Measurements from ENCODE around the gene ACTMAP. TPM values are rescaled to one million over a fixed set of nuclear protein-coding genes. Genes with fewer than 3 reads are reported as not detected.
"Not testable (repeated sequence)": the region's sequence is repeated elsewhere in the genome, so short reads cannot be mapped to it uniquely, and the experiment has no call there.

Gene ACTMAP
- polyA plus RNA-seq, 1 donor: 12.7 TPM

GRCh38 chr19:40776364-40776763 is 26.1 kb upstream of the ACTMAP start:
- no peak for DNase-seq

GRCh38 chr19:40775632-40776022 is 25.4 kb upstream of the ACTMAP start:
- no peak for DNase-seq

DNA sequence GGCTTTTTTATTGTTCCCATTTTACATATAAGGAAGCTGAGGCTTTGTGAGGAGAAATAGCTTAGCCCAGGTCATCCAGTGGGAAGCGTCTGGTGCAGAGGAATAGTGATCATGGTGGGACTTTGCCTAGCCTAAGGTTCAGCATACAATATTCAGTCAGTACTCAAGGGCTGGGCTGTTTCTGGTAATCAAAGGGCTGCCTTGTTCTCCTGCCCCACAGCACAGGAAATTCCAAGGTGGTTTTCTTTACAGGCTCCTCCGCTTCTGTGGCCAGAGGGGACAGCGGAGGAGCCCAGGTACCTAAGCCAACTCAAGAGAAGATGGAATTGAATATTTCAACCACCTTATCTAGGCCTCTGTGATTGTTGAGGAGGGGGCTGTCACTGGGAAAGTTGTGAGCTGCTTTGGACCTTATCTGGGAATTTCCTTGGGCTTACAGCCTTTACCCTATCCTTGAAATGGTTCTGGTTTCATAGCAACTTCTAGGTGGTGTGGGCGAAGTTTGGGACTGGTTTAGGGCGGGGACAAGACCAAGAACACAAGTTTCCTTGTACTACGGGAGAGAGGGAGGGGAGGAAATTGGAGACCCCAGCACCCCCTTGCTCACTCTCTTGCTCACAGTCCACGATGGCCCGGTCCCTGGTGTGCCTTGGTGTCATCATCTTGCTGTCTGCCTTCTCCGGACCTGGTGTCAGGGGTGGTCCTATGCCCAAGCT is 24.8 kb upstream of the ACTMAP start, which contains the start of gene MIA:
Gene MIA (plus strand): TSS at position 606 of the 716 bp plus-strand sequence. CDS start 22 bp downstream, at position 628.
- no peak for DNase-seq

DNA sequence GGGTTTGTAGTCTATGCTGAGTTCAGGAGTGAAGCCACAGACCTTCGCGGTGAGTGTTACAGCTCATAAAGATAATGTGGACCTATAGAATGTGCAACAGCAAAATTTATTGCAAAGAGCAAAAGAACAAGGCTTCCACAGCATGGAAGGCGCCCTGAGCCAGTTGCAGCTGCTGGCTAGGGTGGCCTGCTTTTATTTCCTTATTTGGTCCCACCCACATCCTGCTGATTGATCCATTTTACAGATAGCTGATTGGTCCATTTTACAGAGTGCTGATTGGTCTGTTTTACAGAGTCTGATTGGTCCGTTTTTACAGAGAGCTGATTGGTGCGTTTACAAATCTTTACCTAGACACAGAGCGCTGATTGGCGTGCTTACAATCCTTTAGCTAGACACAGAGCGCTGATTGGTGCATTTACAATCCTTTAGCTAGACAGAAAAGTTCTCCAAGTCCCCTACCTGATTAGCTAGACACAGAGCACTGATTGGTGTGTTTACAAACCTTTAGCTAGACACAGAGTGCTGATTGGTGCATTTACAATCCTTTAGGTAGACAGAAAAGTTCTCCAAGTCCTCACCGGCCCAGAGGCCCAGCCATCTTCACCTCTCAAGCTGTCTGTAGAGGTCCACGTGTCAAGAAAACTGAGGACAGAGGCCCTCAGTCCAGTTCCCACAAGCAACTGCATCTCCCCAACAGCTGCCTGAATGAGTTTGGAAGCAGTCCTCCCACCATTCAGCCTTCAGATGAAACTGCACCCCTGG is 21.0 kb upstream of the ACTMAP start:
- not testable (repeated sequence) for DNase-seq

DNA sequence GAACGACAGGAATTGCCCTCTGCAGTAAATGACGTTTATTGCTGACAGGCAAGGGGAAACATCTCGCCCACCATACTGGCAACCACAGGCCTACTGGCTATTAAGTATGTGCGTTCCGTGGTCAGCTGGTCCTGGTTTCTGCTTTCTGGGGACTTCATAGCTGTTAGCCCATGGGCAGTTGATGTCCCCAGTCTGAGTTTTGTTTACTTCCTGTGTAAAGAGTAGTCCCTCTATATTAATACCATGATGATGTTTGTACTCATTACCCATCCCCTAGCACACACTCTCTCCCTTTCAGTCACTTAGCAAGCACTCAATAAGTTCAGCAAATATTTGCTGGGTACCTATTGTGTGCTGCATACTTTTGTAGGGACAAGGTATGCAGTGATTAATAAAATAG is 18.6 kb upstream of the ACTMAP start:
- DNase-seq: no peak

- not testable (repeated sequence) for DNase-seq
These were observed 16.1 kb upstream of the ACTMAP start for GRCh38 chr19:40766385-40766784.

DNA sequence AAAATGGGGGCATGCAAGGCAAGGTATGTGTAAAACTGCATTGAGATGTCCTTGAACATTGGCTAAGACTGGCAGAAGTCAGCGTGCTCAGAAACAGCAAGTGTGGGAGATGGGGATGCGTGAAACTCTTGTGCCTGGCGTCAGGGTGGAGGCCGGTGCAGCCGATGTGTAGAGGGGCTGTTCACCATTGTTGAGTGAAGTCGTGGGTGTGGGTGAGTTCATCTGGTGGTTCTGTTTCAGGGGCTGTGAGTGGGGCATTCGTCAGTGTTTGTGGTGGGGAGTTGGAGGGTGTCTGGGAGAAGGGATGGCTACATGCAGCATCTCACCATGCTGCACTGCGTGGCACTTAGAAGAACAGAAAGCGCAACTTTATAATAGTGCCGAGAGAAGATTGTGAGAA is 13.7 kb upstream of the ACTMAP start:
- DNase-seq: no peak

GRCh38 chr19:40763526-40763925 is 13.2 kb upstream of the ACTMAP start:
- DNase-seq: no peak

- no peak for DNase-seq
These were observed 12.6 kb upstream of the ACTMAP start for GRCh38 chr19:40762754-40763470.

DNA sequence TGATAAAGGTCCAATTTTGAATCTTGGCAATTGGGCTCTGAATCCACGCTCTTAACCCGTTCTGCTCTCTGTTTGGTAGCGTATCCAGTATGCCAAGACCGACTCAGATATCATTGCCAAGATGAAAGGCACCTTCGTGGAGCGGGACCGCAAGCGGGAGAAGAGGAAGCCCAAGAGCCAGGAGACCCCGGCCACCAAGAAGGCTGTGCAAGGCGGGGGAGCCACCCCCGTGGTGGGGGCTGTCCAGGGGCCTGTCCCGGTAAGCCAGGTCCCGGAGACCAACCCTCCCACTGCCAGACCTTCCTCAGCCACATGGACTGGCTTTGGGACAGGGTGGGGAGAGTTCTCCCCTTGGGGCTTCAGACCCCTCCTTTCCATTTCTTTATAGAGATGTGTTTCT is 9.1 kb upstream of the ACTMAP start:
- no peak for DNase-seq

DNA sequence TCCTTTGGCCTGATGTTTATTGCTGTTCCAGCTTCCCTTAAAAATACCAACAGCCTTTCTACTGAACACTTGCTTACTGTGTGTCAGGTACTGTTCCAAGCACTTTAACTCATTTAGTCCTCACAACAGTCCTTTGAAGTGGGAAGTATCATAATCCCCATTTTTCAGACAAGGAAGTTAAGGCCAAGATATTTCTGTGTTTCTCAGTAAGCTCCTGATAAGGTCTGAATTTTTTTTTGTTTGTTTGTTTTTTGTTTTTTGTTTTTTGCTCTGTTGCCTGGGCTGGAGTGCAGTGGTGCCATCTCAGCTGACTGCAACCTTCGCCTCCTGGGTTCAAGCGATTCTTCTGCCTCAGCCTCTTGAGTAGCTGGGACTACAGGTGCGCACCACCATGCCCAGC is 8.2 kb upstream of the ACTMAP start:
- no peak for DNase-seq

GRCh38 chr19:40756502-40757110 is 6.3 kb upstream of the ACTMAP start:
- no peak for DNase-seq

DNA sequence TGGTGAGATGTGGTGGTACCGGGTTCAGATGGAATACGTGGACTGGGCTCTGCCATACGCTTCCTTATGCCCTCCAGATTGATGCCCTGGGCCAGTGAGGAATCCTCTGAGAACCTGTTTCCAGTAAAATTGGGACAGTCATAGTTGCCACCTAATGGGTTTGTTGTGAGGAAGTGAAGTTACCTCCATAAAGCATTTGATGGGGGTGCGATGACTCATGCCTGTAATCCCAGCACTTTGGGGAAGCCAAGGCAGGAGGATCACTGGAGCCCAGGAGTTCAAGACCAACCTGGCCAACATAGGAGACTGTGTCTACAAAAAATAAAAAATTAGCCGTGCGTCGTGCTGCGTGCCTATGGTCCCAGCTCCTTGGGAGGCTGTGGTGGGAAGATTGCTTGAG is 5.5 kb upstream of the ACTMAP start:
- DNase-seq: no peak

- no peak for DNase-seq
These were observed 5.0 kb upstream of the ACTMAP start for GRCh38 chr19:40755248-40755624.

GRCh38 chr19:40754611-40755247 is 4.5 kb upstream of the ACTMAP start:
- DNase-seq: no peak

- DNase-seq: no peak
These were observed 2.0 kb upstream of the ACTMAP start for GRCh38 chr19:40752257-40752781.

GRCh38 chr19:40750874-40751537 is 729 bp upstream of the ACTMAP start, which contains the start of gene SNRPA:
Gene SNRPA, plus strand, starts transcription at chr19:40751203. Its CDS starts 206 bp downstream, at chr19:40751409.
- peak; percentile 97 for DNase-seq

GRCh38 chr19:40747536-40747935 is 2.7 kb downstream of the ACTMAP start:
- no peak for DNase-seq

GRCh38 chr19:40745402-40745780 is 4.9 kb downstream of the ACTMAP start:
- no peak for DNase-seq

DNA sequence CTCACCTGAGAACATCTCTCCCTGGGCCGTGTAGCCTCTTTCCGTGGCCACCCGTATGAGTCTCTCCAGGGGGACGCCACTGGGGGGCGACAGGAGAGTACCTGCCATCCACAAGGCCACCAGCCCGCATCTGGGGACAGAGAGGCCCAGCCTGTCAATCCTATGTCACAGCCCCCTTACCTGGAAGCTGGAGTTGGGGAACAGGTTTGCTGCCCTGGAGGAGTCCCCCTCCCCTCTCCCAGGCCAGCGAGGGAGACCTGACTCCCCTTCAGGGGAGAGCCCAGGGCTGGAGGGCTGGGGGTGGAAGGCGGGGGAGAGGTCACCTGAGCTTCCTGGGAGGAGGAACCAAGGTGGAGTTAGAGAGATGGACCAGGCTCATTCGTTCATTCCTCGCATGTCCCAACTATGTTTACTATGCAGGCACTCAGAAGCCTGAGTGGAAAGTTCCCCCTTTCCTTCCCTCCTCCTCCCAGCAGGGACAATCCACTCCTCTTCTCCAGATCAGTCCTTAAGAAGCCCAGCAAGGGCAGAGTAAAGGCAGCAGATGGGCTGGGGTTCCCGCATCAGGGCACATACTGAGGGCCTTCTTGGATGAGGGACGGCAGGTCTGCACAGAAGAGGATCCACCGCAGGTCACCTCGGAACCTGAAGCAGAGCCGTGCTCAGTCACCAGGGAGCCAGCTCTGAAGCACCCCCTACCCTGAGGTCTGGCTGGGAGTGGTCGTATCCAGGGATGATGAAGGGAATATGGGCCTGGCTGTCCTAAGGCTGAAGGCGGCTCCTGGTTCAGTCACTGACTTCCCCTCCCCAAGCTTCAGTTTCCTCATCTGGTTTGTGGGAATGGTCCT is 5.5 kb downstream of the ACTMAP start:
- DNase-seq: no peak

- no peak for DNase-seq
These were observed 6.4 kb downstream of the ACTMAP start for GRCh38 chr19:40743926-40744325.
